ENCODE results near the gene DNA2.

- TF ChIP-seq CTCF (IDR thresholded peaks at IDR 0.05; ENCODE audit: insufficient read depth, low read depth, low read length) = no peak
- TF ChIP-seq EZH2 (IDR thresholded peaks at IDR 0.05; ENCODE audit: insufficient read depth, low read length) = no peak
Measured at GRCh38 chr10:68501691-68502090, 29.9 kb upstream of the DNA2 start.
